ENCODE data around the gene MLLT10. TPM values are rescaled to one million over a fixed set of nuclear protein-coding genes. Genes with fewer than 3 reads are reported as not detected.
A peak's percentile ranks its signal among the peaks of the same experiment; 100 is the strongest.
"Not testable (repeated sequence)": the region's sequence is repeated elsewhere in the genome, so short reads cannot be mapped to it uniquely, and the experiment has no call there.

The MLLT10 gene
- total and polyA plus RNA-seq, 10 of the 15 experiments (the other 5 are each of a cell fraction or from before 2014, with no cell fraction given), result 8.7 to 61.1 (median 28.5) TPM

DNA sequence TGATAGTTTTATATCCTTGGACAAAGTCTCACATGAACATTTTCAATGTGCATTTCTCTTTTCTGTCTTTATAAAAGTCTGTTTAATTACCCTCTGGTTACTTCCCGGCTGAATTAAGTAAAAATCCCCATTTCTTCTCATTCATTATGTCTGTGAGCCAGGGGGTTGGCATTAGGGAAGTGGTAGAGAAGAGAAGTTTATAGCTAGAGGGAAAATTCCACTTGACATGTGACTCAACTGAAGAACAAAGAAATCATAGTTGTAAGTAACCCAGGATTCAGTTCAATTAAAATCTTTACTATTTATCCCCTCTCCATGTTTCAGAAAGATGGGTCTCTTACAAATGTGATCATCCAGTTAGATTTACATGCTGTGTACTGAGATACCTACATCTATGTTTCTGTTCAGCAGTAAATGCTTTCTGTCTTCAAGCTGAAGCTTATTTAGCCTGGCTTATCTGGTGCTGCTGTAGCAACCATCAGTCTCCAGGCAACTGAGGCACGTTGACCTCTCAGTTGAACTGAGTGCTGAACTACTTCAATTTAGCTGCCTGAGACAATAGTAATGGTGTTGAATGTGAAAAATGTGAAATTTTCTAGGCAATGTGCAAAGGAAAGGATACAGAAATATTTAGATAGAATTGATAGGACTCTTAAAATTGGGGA is 181.6 kb downstream of the MLLT10 start:
- Histone ChIP-seq H3K9ac (ENCODE audit: control insufficient read depth, insufficient read depth, low read length) (no peak overlapping the region), H3K36me3 (ENCODE audit: control insufficient read depth in 2 of 2, insufficient read depth in 2 of 2, low read length in 1 of 2) (peaks cover 1 to 9% of the 10 kb centered on the region in 2 experiments; a peak in 2 of 4 replicates), H3K27ac (ENCODE audit: control insufficient read depth, insufficient read depth) (no peak overlapping the region), H4K20me1 (ENCODE audit: control insufficient read depth, insufficient read depth) (no peaks in the 10 kb centered on the region), H2AFZ (ENCODE audit: control insufficient read depth, low read depth, low read length) (no peak overlapping the region), H3K9me3 (replicated peaks; ENCODE audit: control insufficient read depth, insufficient read depth, low read length) (no peaks in the 10 kb centered on the region), H3K4me3 (no peak overlapping the region), H3K4me1 (ENCODE audit: control insufficient read depth, insufficient read depth, low read length) (peaks cover 9% of the 10 kb centered on the region), H3K79me2 (ENCODE audit: control insufficient read depth, insufficient read depth, low read length) (peaks cover 4% of the 10 kb centered on the region), H3K27me3 (replicated peaks in 1 of 2; ENCODE audit: control insufficient read depth in 2 of 2, insufficient read depth in 2 of 2, low read length in 1 of 2) (no peaks in the 10 kb centered on the region), H3K4me2 (ENCODE audit: control insufficient read depth, insufficient read depth) (no peak overlapping the region)
- ATAC-seq (no peak), DNase-seq (ENCODE audit: low read depth, low spot score) (no peak), FAIRE-seq (no peak)
- BruUV-seq (replicated peaks), result no TSS peak
- POLR2A ChIA-PET, result no interaction called here
- TF ChIP-seq ZNF24 (IDR thresholded peaks at IDR 0.05) (peak; percentile 43; the same call in 1 of the 2 replicates), SMAD5 (IDR thresholded peaks at IDR 0.05; ENCODE audit: low read depth) (no peak)
- SMC1A ChIA-PET (ENCODE audit: uncharacterized antibody, unreplicated experiment), result interaction anchor here (0.6 to 1.8 kb wide), 2 partner anchors 9 to 98 kb away, joined by 3 to 4 read pairs; no protein-coding TSS in a partner anchor
- in situ Hi-C loops (cut with MboI) (no loop called here), intact Hi-C loops (cut with micrococcal nuclease; ENCODE audit: unreplicated experiment) (no loop called here)
- RAD21 ChIA-PET (ENCODE audit: unreplicated experiment), result interaction anchor here (1.0 kb wide), 1 partner anchor 10 kb away, joined by 3 read pairs; no protein-coding TSS in a partner anchor
- CTCF ChIA-PET, result interaction anchor here (0.8 to 2.8 kb wide), 4 partner anchors 9 to 18 kb away, joined by 3 to 11 read pairs (median 4); no protein-coding TSS in a partner anchor
- 53% methylated on average over 2 of the region's 2 CpGs for WGBS (ENCODE audit: insufficient coverage, insufficient replicate concordance, low lambda C conversion rate, missing lambda C conversion rate)

DNA sequence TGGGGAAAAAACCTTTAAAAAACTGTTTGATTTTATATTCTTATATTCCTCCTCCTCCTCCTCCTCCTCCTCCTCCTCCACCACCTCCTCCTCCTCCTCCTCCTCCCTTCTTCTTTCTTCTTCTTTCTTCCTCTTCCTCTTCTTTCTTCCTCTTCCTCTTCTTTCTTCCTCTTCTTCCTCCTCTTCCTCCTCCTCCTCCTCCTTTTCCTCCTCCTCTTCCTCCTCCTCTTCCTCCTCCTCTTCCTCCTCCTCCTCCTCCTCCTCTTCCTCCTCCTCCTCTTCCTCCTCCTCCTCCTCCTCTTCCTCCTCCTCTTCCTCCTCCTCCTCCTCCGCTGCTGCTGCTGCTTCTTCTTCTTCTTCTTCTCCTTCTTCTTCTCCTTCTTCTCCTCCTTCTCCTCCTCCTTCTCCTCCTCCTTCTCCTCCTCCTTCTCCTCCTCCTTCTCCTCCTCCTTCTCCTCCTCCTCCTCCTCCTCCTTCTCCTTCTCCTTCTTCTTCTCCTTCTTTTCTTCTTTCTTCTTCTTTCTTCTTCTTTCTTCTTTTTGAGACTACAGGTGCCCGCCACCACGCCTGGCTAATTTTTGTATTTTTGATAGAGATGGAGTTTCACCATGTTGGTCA is 183.5 kb downstream of the MLLT10 start:
- POLR2A ChIA-PET; H3K4me2 ChIP-seq (ENCODE audit: control insufficient read depth, insufficient read depth); H4K20me1 ChIP-seq (ENCODE audit: control insufficient read depth, insufficient read depth); FAIRE-seq; DNase-seq (ENCODE audit: low read depth, low spot score); intact Hi-C loops (cut with micrococcal nuclease; ENCODE audit: unreplicated experiment); RAD21 ChIA-PET (ENCODE audit: unreplicated experiment); H3K9me3 ChIP-seq (replicated peaks; ENCODE audit: control insufficient read depth, insufficient read depth, low read length); H2AFZ ChIP-seq (ENCODE audit: control insufficient read depth, low read depth, low read length); H3K36me3 ChIP-seq (ENCODE audit: control insufficient read depth in 2 of 2, insufficient read depth in 2 of 2, low read length in 1 of 2); H3K27me3 ChIP-seq (replicated peaks in 1 of 2; ENCODE audit: control insufficient read depth in 2 of 2, insufficient read depth in 2 of 2, low read length in 1 of 2); BruUV-seq (replicated peaks); in situ Hi-C loops (cut with MboI); H3K4me1 ChIP-seq (ENCODE audit: control insufficient read depth, insufficient read depth, low read length); H3K4me3 ChIP-seq; ATAC-seq; H3K79me2 ChIP-seq (ENCODE audit: control insufficient read depth, insufficient read depth, low read length); H3K27ac ChIP-seq (ENCODE audit: control insufficient read depth, insufficient read depth); H3K9ac ChIP-seq (ENCODE audit: control insufficient read depth, insufficient read depth, low read length); CTCF ChIA-PET; SMC1A ChIA-PET (ENCODE audit: uncharacterized antibody, unreplicated experiment): not testable (repeated sequence)
- WGBS (ENCODE audit: insufficient coverage, insufficient replicate concordance, low lambda C conversion rate, missing lambda C conversion rate), result 72% methylated on average over 3 of the region's 3 CpGs

All from GM12878 (cell line).